Neural cell (in vitro differentiated cells): ENCODE data around the gene HSH2D. TPM values are rescaled to one million over a fixed set of nuclear protein-coding genes. Genes with fewer than 3 reads are reported as not detected.
"Not testable (repeated sequence)": the region's sequence is repeated elsewhere in the genome, so short reads cannot be mapped to it uniquely, and the experiment has no call there.

Experiments
- H2AFZ ChIP-seq: fragments of 200-600, 300-800 bp; sonication (generic), shearing (Covaris generic); 2 replicates; pipeline ENCODE4 v1.6.0; 2014; ENCODE audit warnings: low read depth, mild to moderate bottlenecking, antibody characterized with exemption, low read length, moderate library complexity
- H3F3A ChIP-seq: fragments of 200-600 bp; shearing (Covaris generic); 2 replicates; pipeline ENCODE4 v1.6.1; 2016; ENCODE audit warnings: mild to moderate bottlenecking, moderate library complexity, mixed read lengths, antibody characterized with exemption, low read length; ENCODE audit not compliant: insufficient read depth, poor library complexity, severe bottlenecking
- H3K27ac ChIP-seq: fragments of 200-600, 300-800 bp; sonication (generic), shearing (Covaris generic); 2 replicates; pipeline ENCODE4 v1.5.1; 2014; ENCODE audit warnings: mild to moderate bottlenecking, low read length, moderate library complexity
- H3K27me3 ChIP-seq: fragments of 300-800, 200-600 bp; sonication (generic), shearing (Covaris generic); 2 replicates; pipeline ENCODE4 v1.6.0; 2014; ENCODE audit warnings: mild to moderate bottlenecking, low read depth, low read length, moderate library complexity; ENCODE audit not compliant: insufficient read depth
- H3K36me3 ChIP-seq: fragments of 300-800, 200-600 bp; sonication (generic), shearing (Covaris generic); 2 replicates; pipeline ENCODE4 v1.5.1; 2014; ENCODE audit warnings: mild to moderate bottlenecking, antibody characterized with exemption, low read length, moderate library complexity; ENCODE audit not compliant: insufficient read depth
- H3K4me2 ChIP-seq: fragments of 300-800, 200-600 bp; sonication (generic), shearing (Covaris generic); 2 replicates; pipeline ENCODE4 v1.6.0; 2014; ENCODE audit warnings: mild to moderate bottlenecking, low read length
- H3K4me3 ChIP-seq: fragments of 300-800, 200-600 bp; sonication (generic), shearing (Covaris generic); 2 replicates; pipeline ENCODE4 v1.5.1; 2014; ENCODE audit warnings: mild to moderate bottlenecking, low read length, moderate library complexity
- H3K79me2 ChIP-seq: fragments of 200-600 bp; shearing (Covaris generic); replicated peaks from 2 replicates; pipeline ENCODE4 v1.6.0; 2014; ENCODE audit warnings: mild to moderate bottlenecking, low read length, moderate library complexity; ENCODE audit not compliant: insufficient read depth
- H3K9ac ChIP-seq: fragments of 300-800, 200-600 bp; sonication (generic), shearing (Covaris generic); 2 replicates; pipeline ENCODE4 v1.6.1; 2016; ENCODE audit warnings: mild to moderate bottlenecking, low read length, mixed read lengths
- H3K9me2 ChIP-seq: fragments of 200-600 bp; shearing (Covaris generic); 2 replicates; pipeline ENCODE4 v1.6.1; 2016; ENCODE audit warnings: mild to moderate bottlenecking, low read length, mixed read lengths; ENCODE audit not compliant: insufficient read depth
- H3K9me3 ChIP-seq: fragments of 200-600, 300-800 bp; sonication (generic), shearing (Covaris generic); 2 replicates; pipeline ENCODE4 v1.6.1; 2016; ENCODE audit warnings: mild to moderate bottlenecking, mixed run types, low read length, moderate library complexity, mixed read lengths
- H4K20me1 ChIP-seq: fragments of 200-600 bp; shearing (Covaris generic); 2 replicates; pipeline ENCODE4 v1.6.1; 2016; ENCODE audit warnings: mild to moderate bottlenecking, mixed run types; ENCODE audit not compliant: insufficient read depth
- EP300 ChIP-seq: fragments of 450-650 bp; conservative IDR thresholded peaks from 2 replicates; pipeline ENCODE4 v1.6.1; 2014; ENCODE audit warnings: antibody characterized with exemption, mild to moderate bottlenecking, moderate library complexity; ENCODE audit not compliant: poor library complexity, severe bottlenecking
- EZH2 ChIP-seq: fragments of 200-600, 300-800 bp; shearing (Covaris generic), sonication (generic); IDR thresholded peaks from 2 replicates; pipeline ENCODE4 v1.6.1; 2014; ENCODE audit warnings: antibody characterized with exemption, low read length, borderline replicate concordance, mild to moderate bottlenecking; ENCODE audit not compliant: insufficient read depth, poor library complexity, severe bottlenecking
- MXI1 ChIP-seq: fragments of 450-650 bp; conservative IDR thresholded peaks from 2 replicates; pipeline ENCODE4 v1.6.1; 2014; ENCODE audit warnings: antibody characterized with exemption, mild to moderate bottlenecking; ENCODE audit not compliant: poor library complexity, severe bottlenecking
- POLR2AphosphoS5 ChIP-seq: IDR thresholded peaks from 2 replicates; pipeline ENCODE4 v1.6.1; 2012
- RAD21 ChIP-seq: fragments of 450-650 bp; conservative IDR thresholded peaks from 2 replicates; pipeline ENCODE4 v1.6.1; 2014; ENCODE audit warnings: antibody characterized with exemption, mild to moderate bottlenecking, moderate library complexity
- SMC3 ChIP-seq: fragments of 450-650 bp; conservative IDR thresholded peaks from 2 replicates; pipeline ENCODE4 v1.6.1; 2014; ENCODE audit warnings: antibody characterized with exemption, mild to moderate bottlenecking, moderate library complexity; ENCODE audit not compliant: poor library complexity
- TAF1 ChIP-seq: IDR thresholded peaks from 2 replicates; pipeline ENCODE4 v1.6.1; 2012; ENCODE audit warnings: low read depth
- polyA plus RNA-seq: library from polyadenylated mRNA; depleted of rRNA; stranded (reverse); fragments of >200 nt; gene quantifications from 2 replicates; pipeline ENCODE4 v1.2.3, GENCODE V29; 2014
- TF ChIP-seq, protein P1 (sequence below): fragments of 450-650 bp; IDR thresholded peaks from 2 replicates; pipeline ENCODE4 v1.5.1; 2014; ENCODE audit warnings: antibody characterized with exemption, mild to moderate bottlenecking, moderate library complexity; ENCODE audit not compliant: poor library complexity, severe bottlenecking
- TF ChIP-seq, protein P2 (sequence below): IDR thresholded peaks from 2 replicates; pipeline ENCODE4 v1.6.1; 2012; ENCODE audit warnings: borderline replicate concordance

The HSH2D gene
- polyA plus RNA-seq, 1 donor from 2014 or later: not detected

DNA sequence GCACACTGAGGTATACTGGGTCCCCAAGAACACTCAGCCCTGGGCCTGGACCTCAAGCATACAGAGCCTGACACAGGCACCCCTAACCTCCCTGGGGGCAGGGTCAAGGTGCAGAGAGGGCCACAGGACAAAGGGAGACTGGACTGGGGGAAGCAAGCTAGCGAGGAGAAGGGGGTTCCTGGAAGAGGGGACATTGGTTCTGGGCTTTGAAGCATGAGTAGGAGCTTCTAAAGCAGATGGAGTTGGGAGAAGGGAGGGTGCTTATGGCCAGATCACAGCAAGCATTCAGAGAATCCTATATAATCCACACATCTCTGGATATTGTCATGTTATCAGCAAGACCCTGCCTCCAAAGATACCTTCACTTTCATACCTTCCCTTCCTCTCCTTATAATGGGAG, 26.6 kb downstream of the HSH2D start:
- H3F3A ChIP-seq: no peaks in the 10 kb centered on the region
- no peaks in the 10 kb centered on the region for H3K27me3 ChIP-seq
- H3K27ac ChIP-seq: no peak overlapping the region
- no peaks in the 10 kb centered on the region for H4K20me1 ChIP-seq
- no peak overlapping the region for H3K4me2 ChIP-seq
- H3K36me3 ChIP-seq: no peaks in the 10 kb centered on the region
- H2AFZ ChIP-seq: no peak overlapping the region
- no peak overlapping the region for H3K4me3 ChIP-seq
- TF ChIP-seq, protein P1, sequence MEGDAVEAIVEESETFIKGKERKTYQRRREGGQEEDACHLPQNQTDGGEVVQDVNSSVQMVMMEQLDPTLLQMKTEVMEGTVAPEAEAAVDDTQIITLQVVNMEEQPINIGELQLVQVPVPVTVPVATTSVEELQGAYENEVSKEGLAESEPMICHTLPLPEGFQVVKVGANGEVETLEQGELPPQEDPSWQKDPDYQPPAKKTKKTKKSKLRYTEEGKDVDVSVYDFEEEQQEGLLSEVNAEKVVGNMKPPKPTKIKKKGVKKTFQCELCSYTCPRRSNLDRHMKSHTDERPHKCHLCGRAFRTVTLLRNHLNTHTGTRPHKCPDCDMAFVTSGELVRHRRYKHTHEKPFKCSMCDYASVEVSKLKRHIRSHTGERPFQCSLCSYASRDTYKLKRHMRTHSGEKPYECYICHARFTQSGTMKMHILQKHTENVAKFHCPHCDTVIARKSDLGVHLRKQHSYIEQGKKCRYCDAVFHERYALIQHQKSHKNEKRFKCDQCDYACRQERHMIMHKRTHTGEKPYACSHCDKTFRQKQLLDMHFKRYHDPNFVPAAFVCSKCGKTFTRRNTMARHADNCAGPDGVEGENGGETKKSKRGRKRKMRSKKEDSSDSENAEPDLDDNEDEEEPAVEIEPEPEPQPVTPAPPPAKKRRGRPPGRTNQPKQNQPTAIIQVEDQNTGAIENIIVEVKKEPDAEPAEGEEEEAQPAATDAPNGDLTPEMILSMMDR: no peak
- TF ChIP-seq, protein P2, sequence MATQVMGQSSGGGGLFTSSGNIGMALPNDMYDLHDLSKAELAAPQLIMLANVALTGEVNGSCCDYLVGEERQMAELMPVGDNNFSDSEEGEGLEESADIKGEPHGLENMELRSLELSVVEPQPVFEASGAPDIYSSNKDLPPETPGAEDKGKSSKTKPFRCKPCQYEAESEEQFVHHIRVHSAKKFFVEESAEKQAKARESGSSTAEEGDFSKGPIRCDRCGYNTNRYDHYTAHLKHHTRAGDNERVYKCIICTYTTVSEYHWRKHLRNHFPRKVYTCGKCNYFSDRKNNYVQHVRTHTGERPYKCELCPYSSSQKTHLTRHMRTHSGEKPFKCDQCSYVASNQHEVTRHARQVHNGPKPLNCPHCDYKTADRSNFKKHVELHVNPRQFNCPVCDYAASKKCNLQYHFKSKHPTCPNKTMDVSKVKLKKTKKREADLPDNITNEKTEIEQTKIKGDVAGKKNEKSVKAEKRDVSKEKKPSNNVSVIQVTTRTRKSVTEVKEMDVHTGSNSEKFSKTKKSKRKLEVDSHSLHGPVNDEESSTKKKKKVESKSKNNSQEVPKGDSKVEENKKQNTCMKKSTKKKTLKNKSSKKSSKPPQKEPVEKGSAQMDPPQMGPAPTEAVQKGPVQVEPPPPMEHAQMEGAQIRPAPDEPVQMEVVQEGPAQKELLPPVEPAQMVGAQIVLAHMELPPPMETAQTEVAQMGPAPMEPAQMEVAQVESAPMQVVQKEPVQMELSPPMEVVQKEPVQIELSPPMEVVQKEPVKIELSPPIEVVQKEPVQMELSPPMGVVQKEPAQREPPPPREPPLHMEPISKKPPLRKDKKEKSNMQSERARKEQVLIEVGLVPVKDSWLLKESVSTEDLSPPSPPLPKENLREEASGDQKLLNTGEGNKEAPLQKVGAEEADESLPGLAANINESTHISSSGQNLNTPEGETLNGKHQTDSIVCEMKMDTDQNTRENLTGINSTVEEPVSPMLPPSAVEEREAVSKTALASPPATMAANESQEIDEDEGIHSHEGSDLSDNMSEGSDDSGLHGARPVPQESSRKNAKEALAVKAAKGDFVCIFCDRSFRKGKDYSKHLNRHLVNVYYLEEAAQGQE: no peak
- no peak for TF ChIP-seq TAF1
- no peak for TF ChIP-seq MXI1
- TF ChIP-seq POLR2AphosphoS5: no peak
- no peak for TF ChIP-seq EZH2
- no peak for TF ChIP-seq SMC3
- no peak for TF ChIP-seq EP300
- no peak for TF ChIP-seq RAD21
- H3K79me2 ChIP-seq: no peaks in the 10 kb centered on the region
- no peaks in the 10 kb centered on the region for H3K9me3 ChIP-seq
- H3K9me2 ChIP-seq: no peaks in the 10 kb centered on the region
- H3K9ac ChIP-seq: no peak overlapping the region

DNA sequence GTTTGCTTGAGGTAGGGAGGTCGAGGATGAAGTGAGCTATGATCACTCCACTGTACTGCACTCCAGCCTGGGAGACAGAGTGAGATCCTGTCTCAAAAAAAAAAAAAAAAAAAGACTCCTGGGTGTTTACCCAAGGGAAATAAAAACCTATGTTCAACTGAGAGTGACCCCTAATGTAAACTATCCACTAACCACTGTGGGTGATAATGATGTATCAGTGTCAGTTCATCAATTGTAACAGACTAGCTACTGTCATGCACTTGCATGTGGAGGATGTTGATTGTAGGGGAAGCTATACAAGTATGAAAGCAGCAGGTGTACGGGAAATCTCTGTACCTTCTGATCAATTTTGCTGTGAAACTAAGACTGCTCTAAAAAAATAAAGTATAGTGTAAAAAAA, 32.5 kb downstream of the HSH2D start:
- H3K9me2 ChIP-seq: no peaks in the 10 kb centered on the region
- no peak overlapping the region for H3K27ac ChIP-seq
- no peak overlapping the region for H2AFZ ChIP-seq
- no peaks in the 10 kb centered on the region for H3K9me3 ChIP-seq
- H3F3A ChIP-seq: no peaks in the 10 kb centered on the region
- no peaks in the 10 kb centered on the region for H3K79me2 ChIP-seq
- no peak overlapping the region for H3K4me2 ChIP-seq
- no peak overlapping the region for H3K4me3 ChIP-seq
- H3K27me3 ChIP-seq: no peaks in the 10 kb centered on the region
- H3K36me3 ChIP-seq: no peaks in the 10 kb centered on the region
- H4K20me1 ChIP-seq: no peaks in the 10 kb centered on the region
- TF ChIP-seq SMC3 (no peak), EP300 (no peak), RAD21 (no peak), POLR2AphosphoS5 (no peak), MXI1 (no peak), EZH2 (no peak), TAF1 (no peak)
- TF ChIP-seq, protein P1: no peak
- TF ChIP-seq, protein P2: no peak
- H3K9ac ChIP-seq: no peak overlapping the region

DNA sequence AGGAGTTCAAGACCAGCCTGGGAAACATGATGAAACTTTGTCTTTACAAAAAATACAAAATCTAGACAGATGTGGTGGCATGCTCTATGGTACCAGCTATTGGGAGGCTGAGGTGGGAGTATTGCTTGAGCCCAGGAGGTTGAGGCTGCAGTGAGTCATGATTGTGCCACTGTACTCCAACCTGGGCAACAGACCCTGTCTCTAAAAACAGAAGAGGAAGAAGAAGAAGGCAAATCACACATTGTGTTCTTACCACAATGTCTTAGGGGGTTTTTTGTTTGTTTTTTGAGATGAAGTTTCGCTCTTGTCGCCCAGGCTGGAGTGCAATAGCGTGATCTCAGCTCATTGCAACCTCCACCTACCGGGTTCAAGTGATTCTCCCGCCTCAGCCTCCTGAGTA, 35.4 kb downstream of the HSH2D start:
- not testable (repeated sequence) for H3K4me2 ChIP-seq, H3K27ac ChIP-seq

More for the DNA sequence above, 35.4 kb downstream of the HSH2D start:
- not testable (repeated sequence) for H4K20me1 ChIP-seq, H3K9me2 ChIP-seq, H3K4me3 ChIP-seq, H3F3A ChIP-seq, H2AFZ ChIP-seq, H3K27me3 ChIP-seq, H3K36me3 ChIP-seq, H3K9ac ChIP-seq, H3K9me3 ChIP-seq, H3K79me2 ChIP-seq
